Measurements from ENCODE around the gene LAMA2. TPM values are rescaled to one million over a fixed set of nuclear protein-coding genes. Genes with fewer than 3 reads are reported as not detected.

The LAMA2 gene
- total and polyA plus RNA-seq, 2 of the 8 experiments (the other 6 are each of a cell fraction or from before 2014, with no cell fraction given) = 1.3 to 3.8 TPM

DNA sequence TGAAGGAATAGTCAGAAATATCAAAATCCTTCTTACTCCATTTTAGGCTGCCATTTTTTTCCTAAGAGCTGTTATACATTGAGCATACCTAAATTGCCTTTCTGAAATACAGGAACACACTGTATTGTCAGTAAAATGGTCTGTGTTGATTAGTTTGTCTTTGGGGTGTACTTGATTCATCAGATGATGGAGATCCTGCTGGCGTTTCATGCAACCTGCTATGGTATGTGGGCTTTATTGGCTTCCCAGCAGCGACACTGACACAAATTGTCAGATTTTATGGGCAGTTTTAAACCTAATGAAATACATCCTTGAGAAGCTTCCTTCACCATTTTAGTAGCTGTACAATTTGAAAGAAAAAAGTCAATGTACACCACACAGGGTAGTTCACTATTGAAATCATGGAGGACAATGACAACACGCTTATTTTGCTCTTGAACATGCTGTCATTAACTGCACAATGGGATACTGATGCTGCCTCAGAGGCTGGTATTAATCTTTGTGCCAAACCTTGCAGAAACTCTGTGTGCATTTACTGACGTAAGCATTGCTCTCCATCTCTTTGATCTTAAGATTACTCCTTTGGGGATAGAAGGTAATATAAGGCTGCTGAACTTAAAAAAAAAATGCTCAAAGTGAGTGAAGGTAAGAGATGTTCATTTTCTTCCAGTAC lies 124.9 kb downstream of the LAMA2 start (continued):
- TF ChIP-seq CBX5 (IDR thresholded peaks at IDR 0.05; ENCODE audit: low read depth, low read length) (no peak), BACH1 (IDR thresholded peaks at IDR 0.05; ENCODE audit: low read length) (no peak), CBX8 (IDR thresholded peaks at IDR 0.05; ENCODE audit: borderline replicate concordance, low read depth, low read length) (no peak), TCF12 (IDR thresholded peaks at IDR 0.05; ENCODE audit: low read depth, low read length) (no peak), TEAD4 (IDR thresholded peaks at IDR 0.05; ENCODE audit: low read depth, low read length) (no peak), SIX5 (IDR thresholded peaks at IDR 0.05; ENCODE audit: low read depth, low read length) (no peak)
